IMR-90 (cell line): ENCODE measurements around the gene HGF. TPM values are rescaled to one million over a fixed set of nuclear protein-coding genes. Genes with fewer than 3 reads are reported as not detected.

ENCODE experiments used
- ATAC-seq: fragments of 200-7000 bp; cut with Tn5 transposase; 2 replicates; pipeline ENCODE4 v1.9.1; 2020; ENCODE audit warnings: low read depth, mild to moderate bottlenecking, moderate library complexity
- BruUV-seq: library from RNA; stranded (reverse); fragments of 400-500 nt; replicated peaks from 2 replicates; lab custom pipeline; 2021; lab: Mats Ljungman, UMichigan
- CTCF ChIA-PET: fragments of 300-600 bp; formaldehyde crosslinking; extraction: SDS; loops from one replicate; lab custom pipeline; 2021; ENCODE audit warnings: antibody characterized with exemption; lab: Yijun Ruan, JAX
- POLR2A ChIA-PET: fragments of 300-600 bp; sonication (Branson Sonifier 250); formaldehyde crosslinking; loops from one replicate; lab custom pipeline; 2022; ENCODE audit warnings: antibody characterized with exemption; ENCODE audit not compliant: unreplicated experiment; lab: Charles Lee
- DNase-seq: peaks from one replicate; pipeline ENCODE4 v3.0.0; 2013
- H2AFZ ChIP-seq: replicated peaks from 2 replicates; pipeline ENCODE3; 2013; ENCODE audit warnings: low read length, mild to moderate bottlenecking; ENCODE audit not compliant: poor library complexity
- H2AK5ac ChIP-seq: 2 replicates; pipeline ENCODE4 v1.6.1; 2013; ENCODE audit warnings: low read depth, low read length, inconsistent platforms
- H2AK9ac ChIP-seq: replicated peaks from 2 replicates; pipeline ENCODE3; 2013; ENCODE audit warnings: mild to moderate bottlenecking, low read depth, low read length, moderate library complexity; ENCODE audit not compliant: poor library complexity
- H2BK120ac ChIP-seq: 2 replicates; pipeline ENCODE4 v1.6.1; 2013; ENCODE audit warnings: low read depth, low read length, inconsistent platforms
- H2BK15ac ChIP-seq: 3 replicates; pipeline ENCODE4 v1.6.1; 2013; ENCODE audit warnings: low read depth, low read length, inconsistent platforms
- H2BK20ac ChIP-seq: 2 replicates; pipeline ENCODE4 v1.6.1; 2013; ENCODE audit warnings: low read depth, mild to moderate bottlenecking, inconsistent platforms, low read length, moderate library complexity
- H2BK5ac ChIP-seq: 2 replicates; pipeline ENCODE4 v1.6.1; 2013; ENCODE audit warnings: mild to moderate bottlenecking, low read depth, low read length, inconsistent platforms; ENCODE audit not compliant: poor library complexity, severe bottlenecking
- H3K14ac ChIP-seq: replicated peaks from 2 replicates; pipeline ENCODE4 v1.6.1; 2013; ENCODE audit warnings: low read depth, low read length, inconsistent platforms
- H3K18ac ChIP-seq: 2 replicates; pipeline ENCODE4 v1.6.1; 2013; ENCODE audit warnings: low read depth, low read length, control low read depth
- H3K23ac ChIP-seq: 2 replicates; pipeline ENCODE4 v1.6.1; 2013; ENCODE audit warnings: low read depth, low read length, inconsistent platforms
- H3K27ac ChIP-seq: 2 replicates; pipeline ENCODE4 v1.5.1; 2013; ENCODE audit warnings: mild to moderate bottlenecking, control low read depth, low read length; ENCODE audit not compliant: insufficient read depth
- H3K27me3 ChIP-seq: 2 replicates; pipeline ENCODE4 v1.6.1; 2013; ENCODE audit warnings: low read length; ENCODE audit not compliant: control insufficient read depth, insufficient read depth
- H3K36me3 ChIP-seq: 2 replicates; pipeline ENCODE4 v1.6.1; 2013; ENCODE audit warnings: low read length, mixed read lengths; ENCODE audit not compliant: control insufficient read depth, insufficient read depth
- H3K4ac ChIP-seq: 2 replicates; pipeline ENCODE4 v1.6.1; 2013; ENCODE audit warnings: low read depth, low read length, inconsistent platforms
- H3K4me1 ChIP-seq: 2 replicates; pipeline ENCODE4 v1.6.1; 2013; ENCODE audit warnings: low read length, mixed read lengths; ENCODE audit not compliant: control insufficient read depth, insufficient read depth
- H3K4me2 ChIP-seq: 2 replicates; pipeline ENCODE4 v1.6.1; 2013; ENCODE audit warnings: low read depth, mild to moderate bottlenecking, control low read depth, low read length, moderate library complexity
- H3K4me3 ChIP-seq: 2 replicates; pipeline ENCODE4 v1.5.1; 2013; ENCODE audit warnings: low read depth, mild to moderate bottlenecking, control low read depth, low read length, moderate library complexity; ENCODE audit not compliant: insufficient read depth
- H3K56ac ChIP-seq: 2 replicates; pipeline ENCODE4 v1.6.1; 2013; ENCODE audit warnings: low read length, inconsistent platforms; ENCODE audit not compliant: insufficient read depth; ENCODE audit errors: extremely low read depth
- H3K79me1 ChIP-seq, 2 experiments: 2 replicates each; pipeline ENCODE4 v1.6.1; 2013; ENCODE audit warnings: low read length in 2 of 2, inconsistent platforms in 1 of 2, low read depth in 1 of 2
- H3K9ac ChIP-seq: 2 replicates; pipeline ENCODE4 v1.6.1; 2013; ENCODE audit warnings: low read depth, low read length, control low read depth
- H3K9me1 ChIP-seq: 2 replicates; pipeline ENCODE4 v1.6.1; 2013; ENCODE audit warnings: low read length, inconsistent platforms; ENCODE audit not compliant: insufficient read depth
- H3K9me3 ChIP-seq: 2 replicates; pipeline ENCODE4 v1.6.1; 2013; ENCODE audit warnings: low read length; ENCODE audit not compliant: control insufficient read depth, insufficient read depth
- H4K20me1 ChIP-seq: 2 replicates; pipeline ENCODE4 v1.6.1; 2013; ENCODE audit warnings: low read length, inconsistent platforms; ENCODE audit not compliant: insufficient read depth
- H4K5ac ChIP-seq: 2 replicates; pipeline ENCODE4 v1.6.1; 2013; ENCODE audit warnings: mild to moderate bottlenecking, low read depth, low read length, control low read depth
- H4K8ac ChIP-seq, 2 experiments: 2 replicates each; pipeline ENCODE4 v1.6.1; 2013; ENCODE audit warnings: low read depth in 2 of 2, low read length in 2 of 2, control low read depth in 1 of 2, inconsistent platforms in 1 of 2
- H4K91ac ChIP-seq: 2 replicates; pipeline ENCODE4 v1.6.1; 2013; ENCODE audit warnings: low read depth, low read length, inconsistent platforms; ENCODE audit not compliant: insufficient read depth
- BHLHE40 ChIP-seq: fragments of 150-350 bp; IDR thresholded peaks from 2 replicates; pipeline ENCODE4 v1.6.1; 2016; ENCODE audit warnings: mild to moderate bottlenecking, low read depth, low read length
- CEBPB ChIP-seq: IDR thresholded peaks from 2 replicates; pipeline ENCODE4 v1.6.1; 2012; ENCODE audit warnings: low read depth, low read length, improper control_type of control experiment
- CHD1 ChIP-seq: IDR thresholded peaks from 2 replicates; pipeline ENCODE4 v1.6.1; 2012; ENCODE audit warnings: low read depth, low read length, improper control_type of control experiment
- CTCF ChIP-seq: conservative IDR thresholded peaks from 2 replicates; pipeline ENCODE4 v1.5.1; 2012; ENCODE audit warnings: mild to moderate bottlenecking, low read depth, low read length, improper control_type of control experiment
- ELK1 ChIP-seq: fragments of 150-350 bp; IDR thresholded peaks from 2 replicates; pipeline ENCODE4 v1.6.1; 2016; ENCODE audit warnings: low read depth, mild to moderate bottlenecking, low read length, moderate library complexity, borderline replicate concordance
- FOS ChIP-seq: fragments of 150-350 bp; IDR thresholded peaks from 2 replicates; pipeline ENCODE4 v1.6.1; 2016; ENCODE audit warnings: low read depth, low read length
- MAFK ChIP-seq: IDR thresholded peaks from 2 replicates; pipeline ENCODE4 v1.6.1; 2012; ENCODE audit warnings: low read depth, low read length, improper control_type of control experiment
- MAZ ChIP-seq: IDR thresholded peaks from 2 replicates; pipeline ENCODE4 v1.6.1; 2012; ENCODE audit warnings: low read depth, mild to moderate bottlenecking, low read length, improper control_type of control experiment, moderate library complexity, borderline replicate concordance
- MXI1 ChIP-seq: IDR thresholded peaks from 2 replicates; pipeline ENCODE4 v1.6.1; 2012; ENCODE audit warnings: low read depth, mild to moderate bottlenecking, low read length, moderate library complexity, borderline replicate concordance
- NFE2L2 ChIP-seq: fragments of 150-350 bp; IDR thresholded peaks from 2 replicates; pipeline ENCODE4 v1.6.1; 2016; ENCODE audit warnings: low read depth, mild to moderate bottlenecking, low read length
- POLR2A ChIP-seq: IDR thresholded peaks from 2 replicates; pipeline ENCODE4 v1.6.1; 2012; ENCODE audit warnings: mild to moderate bottlenecking, low read depth, low read length
- RAD21 ChIP-seq: IDR thresholded peaks from 2 replicates; pipeline ENCODE4 v1.6.1; 2012; ENCODE audit warnings: low read length, improper control_type of control experiment
- RCOR1 ChIP-seq: IDR thresholded peaks from 2 replicates; pipeline ENCODE4 v1.6.1; 2012; ENCODE audit warnings: mild to moderate bottlenecking, low read length, improper control_type of control experiment; ENCODE audit not compliant: insufficient replicate concordance
- RFX5 ChIP-seq: IDR thresholded peaks from 2 replicates; pipeline ENCODE4 v1.8.0; 2012; ENCODE audit warnings: low read depth, mild to moderate bottlenecking, low read length, moderate library complexity
- SMC3 ChIP-seq: fragments of 150-350 bp; IDR thresholded peaks from 2 replicates; pipeline ENCODE4 v1.6.1; 2016; ENCODE audit warnings: low read depth, mild to moderate bottlenecking, antibody characterized with exemption, low read length, moderate library complexity
- USF2 ChIP-seq: fragments of 150-350 bp; IDR thresholded peaks from 2 replicates; pipeline ENCODE4 v1.6.1; 2017; ENCODE audit warnings: mild to moderate bottlenecking, antibody characterized with exemption, low read length, low read depth
- dilution Hi-C: fragments of 300-500 bp; cut with HindIII; formaldehyde crosslinking; loops from one replicate; pipeline ENCODE4 v1.14.3; 2018; ENCODE audit warnings: low sequenced_read_pairs; ENCODE audit not compliant: unreplicated experiment
- in situ Hi-C: fragments of 300-500 bp; cut with MboI; formaldehyde crosslinking; loops from 3 replicates; pipeline ENCODE4 v1.14.3; 2019; ENCODE audit warnings: low sequenced_read_pairs, inconsistent platforms, mixed read lengths
- intact Hi-C: fragments of 100-400 bp; cut with micrococcal nuclease; formaldehyde crosslinking; loops from 2 replicates; pipeline ENCODE4 v1.10.0; 2022
- polyA plus RNA-seq, 3 experiments: library from polyadenylated mRNA; depleted of rRNA; stranded (reverse); fragments of >200 nt; gene quantifications; 2 replicates each; pipeline ENCODE4 v1.2.3, GENCODE V29; 2012; ENCODE audit warnings: low replicate concordance in 1 of 3
- total RNA-seq: library from RNA; depleted of rRNA; stranded (reverse); fragments of >200 nt; gene quantifications from 2 replicates; pipeline ENCODE4 v1.2.3, GENCODE V29; 2012

HGF gene
- total and polyA plus RNA-seq, 2 of the 4 experiments (the other 2 are of a cell fraction): 16.8 to 50.9 TPM

- no peak overlapping the region for H3K4me2 ChIP-seq
- H3K27me3 ChIP-seq: no peaks in the 10 kb centered on the region
- H3K4me1 ChIP-seq: no peaks in the 10 kb centered on the region; the same call in none of the 2 replicates
- H2BK20ac ChIP-seq: no peak overlapping the region
- no peak overlapping the region for H3K18ac ChIP-seq
- no peak overlapping the region for H2AK9ac ChIP-seq
- intact Hi-C loops: loop anchor here (2.0 to 5.0 kb wide), 2 partner anchors 49 to 207 kb away; no protein-coding TSS in a partner anchor
- no peak overlapping the region for H2BK5ac ChIP-seq
- H3K27ac ChIP-seq: no peak overlapping the region
- no peak overlapping the region for H2AK5ac ChIP-seq
- H4K91ac ChIP-seq: no peak overlapping the region
- no peak overlapping the region for H3K4ac ChIP-seq
- CTCF ChIA-PET: no interaction called here
- H4K8ac ChIP-seq: no peak overlapping the region; a peak in 1 of 4 replicates
- H2BK15ac ChIP-seq: no peak overlapping the region
- POLR2A ChIA-PET: no interaction called here
- H3K14ac ChIP-seq: no peak overlapping the region
- no TSS peak for BruUV-seq
- no peak overlapping the region for H3K23ac ChIP-seq
- H3K9ac ChIP-seq: no peak overlapping the region
- H3K9me1 ChIP-seq: no peaks in the 10 kb centered on the region
- TF ChIP-seq NFE2L2 (no peak), RCOR1 (no peak), RAD21 (no peak), MAFK (no peak), RFX5 (no peak), MAZ (no peak), BHLHE40 (no peak), USF2 (no peak), FOS (no peak), CHD1 (no peak), POLR2A (no peak), CTCF (no peak), MXI1 (no peak), ELK1 (no peak), SMC3 (no peak), CEBPB (no peak)
- no peaks in the 10 kb centered on the region; a peak in 2 of 4 replicates for H3K79me1 ChIP-seq
- no peaks in the 10 kb centered on the region for H4K20me1 ChIP-seq
- H2BK120ac ChIP-seq: no peak overlapping the region
- ATAC-seq (no peak), DNase-seq (no peak)
- no peak overlapping the region for H3K4me3 ChIP-seq
- H2AFZ ChIP-seq: no peak overlapping the region
- peaks cover 26% of the 10 kb centered on the region for H3K36me3 ChIP-seq
- H4K5ac ChIP-seq: no peak overlapping the region
- no peak overlapping the region for H3K56ac ChIP-seq
- in situ Hi-C loops: no loop called here
- H3K9me3 ChIP-seq: no peaks in the 10 kb centered on the region
- dilution Hi-C loops: no loop called here
These were observed 61.9 kb downstream of the HGF start for GRCh38 chr7:81707966-81708365.
